GM12873 (cell line): ENCODE data around the gene SUN1.

Experiments
- TF ChIP-seq, protein P1 (sequence below): IDR thresholded peaks from 2 replicates; pipeline ENCODE4 v1.5.1; 2012; ENCODE audit warnings: low read depth, mild to moderate bottlenecking, moderate library complexity, low read length, control low read depth; ENCODE audit not compliant: insufficient read depth; ENCODE audit errors: missing control alignments

The SUN1 gene

DNA sequence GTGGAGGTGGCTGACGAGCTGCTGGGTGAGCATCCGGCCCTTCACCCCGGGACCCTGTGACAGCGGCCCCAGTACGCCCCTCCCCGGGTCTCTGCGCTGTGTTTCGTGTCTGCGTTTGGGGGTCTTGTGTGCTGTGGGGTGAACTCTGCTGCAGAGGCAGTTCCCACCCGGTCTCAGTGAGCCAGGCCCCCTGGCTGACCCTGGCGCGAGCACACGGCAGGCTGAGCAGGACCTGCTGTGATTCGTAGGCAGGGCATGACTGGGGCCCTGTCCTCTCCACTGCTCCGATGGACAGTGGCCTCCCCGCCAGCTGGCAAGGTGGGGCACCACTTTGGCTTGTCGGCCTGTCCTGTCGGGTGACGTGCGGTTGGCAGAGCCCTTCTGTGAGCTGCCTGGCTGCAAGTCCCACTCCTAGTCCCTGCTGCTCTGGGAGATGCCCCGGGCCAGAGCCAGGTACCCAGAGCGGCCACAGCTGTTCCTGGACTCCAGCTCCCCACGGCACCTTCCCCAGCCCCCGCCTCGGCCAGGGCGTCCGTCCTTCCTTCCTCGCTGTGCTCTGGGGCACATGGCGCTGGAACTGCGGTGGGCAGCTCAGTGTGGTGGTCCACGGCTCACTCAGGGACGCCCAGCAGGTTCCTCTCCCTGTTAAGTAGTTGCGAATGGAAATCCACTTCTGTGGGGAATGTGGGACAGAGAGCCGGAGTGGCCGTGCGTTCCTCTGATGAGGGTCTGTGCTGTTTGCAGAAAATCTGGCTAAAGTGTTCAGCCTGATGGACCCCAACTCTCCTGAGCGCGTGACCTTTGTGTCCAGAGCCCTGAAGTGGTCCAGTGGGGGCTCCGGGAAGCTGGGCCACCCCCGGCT is 54.6 kb downstream of the SUN1 start:
- TF ChIP-seq, protein P1, sequence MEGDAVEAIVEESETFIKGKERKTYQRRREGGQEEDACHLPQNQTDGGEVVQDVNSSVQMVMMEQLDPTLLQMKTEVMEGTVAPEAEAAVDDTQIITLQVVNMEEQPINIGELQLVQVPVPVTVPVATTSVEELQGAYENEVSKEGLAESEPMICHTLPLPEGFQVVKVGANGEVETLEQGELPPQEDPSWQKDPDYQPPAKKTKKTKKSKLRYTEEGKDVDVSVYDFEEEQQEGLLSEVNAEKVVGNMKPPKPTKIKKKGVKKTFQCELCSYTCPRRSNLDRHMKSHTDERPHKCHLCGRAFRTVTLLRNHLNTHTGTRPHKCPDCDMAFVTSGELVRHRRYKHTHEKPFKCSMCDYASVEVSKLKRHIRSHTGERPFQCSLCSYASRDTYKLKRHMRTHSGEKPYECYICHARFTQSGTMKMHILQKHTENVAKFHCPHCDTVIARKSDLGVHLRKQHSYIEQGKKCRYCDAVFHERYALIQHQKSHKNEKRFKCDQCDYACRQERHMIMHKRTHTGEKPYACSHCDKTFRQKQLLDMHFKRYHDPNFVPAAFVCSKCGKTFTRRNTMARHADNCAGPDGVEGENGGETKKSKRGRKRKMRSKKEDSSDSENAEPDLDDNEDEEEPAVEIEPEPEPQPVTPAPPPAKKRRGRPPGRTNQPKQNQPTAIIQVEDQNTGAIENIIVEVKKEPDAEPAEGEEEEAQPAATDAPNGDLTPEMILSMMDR = no peak

DNA sequence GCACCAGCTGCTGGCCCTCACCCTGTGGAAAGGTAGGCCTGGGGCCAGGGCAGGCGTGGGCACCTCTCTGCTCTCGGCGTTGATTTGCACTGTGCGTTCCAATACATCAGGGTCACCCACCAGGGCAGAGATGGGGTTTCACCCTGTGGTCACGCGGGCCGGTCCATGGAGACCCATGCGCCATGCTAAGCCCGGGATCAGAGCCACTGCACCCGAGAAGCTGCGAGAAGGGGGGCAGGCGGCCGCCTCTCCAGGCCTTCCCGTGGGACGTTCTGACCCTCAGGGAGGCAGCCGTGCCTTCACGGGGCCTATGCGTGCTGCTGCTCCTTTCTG is 55.2 kb downstream of the SUN1 start:
- TF ChIP-seq, protein P1 = no peak

DNA sequence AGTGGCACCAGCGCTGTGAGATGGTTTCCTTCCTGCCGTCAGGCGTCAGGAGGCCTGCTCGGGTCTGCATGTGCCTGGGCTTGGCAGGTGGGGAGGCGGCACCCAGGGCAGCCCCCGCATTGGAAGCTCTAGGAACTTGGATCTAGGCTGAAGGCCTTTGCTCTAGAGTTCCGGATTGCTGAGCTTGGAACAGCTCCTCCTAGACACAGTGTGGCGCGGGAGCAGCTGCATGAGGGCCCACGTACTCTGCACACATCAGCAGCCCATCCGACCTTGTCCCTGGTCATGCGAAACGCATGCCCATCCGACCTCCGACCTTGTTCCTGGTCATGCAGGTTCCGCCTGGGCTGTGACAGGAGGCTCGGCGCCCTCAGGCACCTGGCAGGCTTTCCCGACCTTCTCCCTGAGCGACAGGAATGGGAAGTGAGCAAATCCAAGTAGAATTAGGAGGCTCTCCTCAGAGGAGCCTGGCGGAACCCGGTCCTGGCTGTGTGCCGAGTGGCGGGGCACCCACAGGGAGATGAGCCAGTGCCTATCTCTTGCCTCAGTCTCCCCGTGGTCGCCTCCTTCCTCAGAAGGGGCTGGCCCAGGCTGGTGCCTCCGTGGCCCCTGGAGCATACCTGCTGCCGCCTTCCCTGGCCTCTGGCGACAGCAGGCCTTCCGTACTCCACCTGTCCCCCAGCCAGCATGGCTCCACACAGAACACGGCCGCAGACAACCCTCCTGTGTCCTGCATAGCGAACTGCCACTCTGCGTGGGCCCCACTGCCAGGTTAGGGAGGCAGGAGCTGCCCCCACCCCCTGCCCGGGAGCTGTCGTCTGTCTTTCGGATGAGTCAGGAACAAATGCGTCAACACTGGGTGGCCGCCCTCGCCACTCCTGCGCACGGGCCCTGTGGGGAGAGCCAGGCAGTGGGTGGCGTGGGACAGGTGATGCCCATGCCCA is 56.1 kb downstream of the SUN1 start:
- TF ChIP-seq, protein P1 = no peak

DNA sequence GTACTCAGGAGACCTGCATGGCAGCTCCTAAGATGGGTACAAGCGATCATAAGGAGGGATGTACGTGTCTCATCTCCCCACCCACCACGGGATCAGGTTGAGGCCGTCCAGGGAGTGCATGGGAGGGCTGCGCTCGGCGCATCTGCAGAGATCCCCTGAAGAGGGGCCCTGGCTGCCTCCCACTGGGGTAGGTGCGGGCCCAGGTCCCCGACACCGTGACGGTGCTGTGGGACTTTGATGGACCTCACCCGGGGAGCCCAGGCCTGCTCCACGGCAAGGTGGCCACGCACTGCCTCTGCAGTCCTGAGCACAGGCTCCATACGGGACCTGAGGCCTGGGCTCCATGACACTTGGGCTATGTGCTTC is 56.7 kb downstream of the SUN1 start:
- TF ChIP-seq, protein P1 = no peak

DNA sequence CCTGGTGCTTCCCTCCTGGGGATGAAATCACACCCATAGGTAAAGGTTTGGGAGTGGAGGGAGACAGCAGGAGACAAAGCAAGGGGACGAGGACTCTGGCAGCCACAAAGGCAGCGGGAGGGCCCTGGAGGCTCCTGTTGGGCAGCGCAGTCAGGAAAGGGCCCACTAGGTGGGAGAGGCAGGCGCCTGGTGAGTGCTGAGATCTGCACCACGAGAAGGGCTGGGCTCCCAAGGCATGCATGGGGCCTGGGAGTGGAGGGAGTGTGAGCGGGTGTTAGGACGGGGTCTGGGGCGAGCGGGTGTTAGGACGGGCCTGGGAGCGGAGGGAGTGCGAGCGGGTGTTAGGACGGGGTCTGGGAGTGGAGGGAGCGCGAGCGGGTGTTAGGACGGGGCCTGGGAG is 57.1 kb downstream of the SUN1 start:
- TF ChIP-seq, protein P1 = no peak

DNA sequence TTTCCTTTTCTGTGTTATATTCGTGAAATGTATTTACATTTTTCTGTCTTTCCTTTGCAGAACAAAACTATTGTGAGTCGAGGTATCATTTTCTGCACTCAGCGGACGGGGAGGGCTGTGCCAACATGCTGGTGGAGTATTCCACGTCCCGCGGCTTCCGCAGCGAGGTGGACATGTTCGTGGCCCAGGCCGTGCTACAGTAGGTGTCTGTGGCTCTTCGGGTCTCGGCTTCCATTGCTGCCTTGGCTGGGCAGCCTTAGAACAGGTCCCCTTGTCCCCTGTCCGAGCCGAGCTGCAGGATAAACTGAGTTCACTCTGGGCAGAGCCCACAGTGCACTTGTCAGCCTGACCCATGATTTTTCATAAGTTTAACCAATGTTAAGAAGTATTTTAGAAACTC is 58.6 kb downstream of the SUN1 start:
- TF ChIP-seq, protein P1 = no peak

DNA sequence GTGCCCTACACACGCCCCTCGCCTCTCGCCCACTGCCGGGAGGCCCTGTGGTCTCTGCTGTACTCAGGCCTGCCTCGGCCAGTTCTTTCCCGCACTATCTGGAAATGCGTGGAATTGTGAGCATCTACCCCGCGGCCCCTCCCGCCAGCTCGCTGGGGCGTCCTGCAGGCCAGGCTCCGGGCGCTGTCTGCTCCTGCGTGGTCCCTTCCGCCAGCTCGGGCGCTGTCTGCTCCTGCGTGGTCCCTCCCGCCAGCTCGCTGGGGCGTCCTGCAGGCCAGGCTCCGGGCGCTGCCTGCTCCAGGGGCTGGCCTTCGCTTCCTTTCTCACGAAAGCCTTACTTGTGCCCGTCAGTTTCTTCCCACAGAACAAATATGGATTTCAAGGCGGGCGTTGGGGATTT is 59.0 kb downstream of the SUN1 start:
- TF ChIP-seq, protein P1 = no peak
